ENCODE data around the gene TAC4. TPM values are rescaled to one million over a fixed set of nuclear protein-coding genes. Genes with fewer than 3 reads are reported as not detected.

Gene TAC4
- total RNA-seq, 1 donor from 2014 or later: not detected

DNA sequence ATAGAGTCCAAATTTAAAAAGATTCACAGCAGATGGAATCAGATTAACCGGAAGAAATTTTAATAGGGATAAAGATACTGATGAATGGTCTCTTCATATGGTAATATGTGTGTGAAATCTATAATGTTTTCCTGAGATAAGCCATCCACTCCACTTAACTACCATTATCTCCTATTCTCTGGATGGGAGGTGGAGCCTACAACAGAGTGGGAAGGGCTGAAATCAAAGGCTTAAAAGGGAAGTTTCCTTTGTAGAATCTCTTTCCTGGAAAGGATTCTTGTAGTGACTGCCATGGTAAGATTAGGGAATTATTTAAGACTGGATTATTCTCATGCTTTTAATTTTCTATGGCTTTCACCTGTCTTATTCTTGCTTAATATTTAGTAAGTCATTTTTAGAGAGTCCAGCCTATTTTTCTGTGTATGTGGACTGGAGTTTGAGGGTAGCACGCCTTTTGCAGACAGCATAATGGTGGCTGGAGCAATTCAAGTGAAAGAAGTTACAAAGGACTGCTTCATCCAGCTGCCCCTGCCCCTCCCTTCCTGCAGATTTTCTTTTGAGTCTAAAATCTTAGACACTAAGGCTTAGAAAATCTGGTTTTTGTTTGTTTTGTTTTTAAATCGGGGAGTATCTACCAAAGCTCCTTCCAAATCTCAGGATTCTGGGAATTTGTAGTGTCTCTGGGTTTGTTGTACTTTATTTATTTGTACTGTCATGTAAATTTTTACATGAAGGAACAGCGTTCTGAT, 32.9 kb downstream of the TAC4 start:
- TF ChIP-seq EZH2 (IDR thresholded peaks at IDR 0.05; ENCODE audit: insufficient read depth, low read length): no peak
- TF ChIP-seq, protein P1, sequence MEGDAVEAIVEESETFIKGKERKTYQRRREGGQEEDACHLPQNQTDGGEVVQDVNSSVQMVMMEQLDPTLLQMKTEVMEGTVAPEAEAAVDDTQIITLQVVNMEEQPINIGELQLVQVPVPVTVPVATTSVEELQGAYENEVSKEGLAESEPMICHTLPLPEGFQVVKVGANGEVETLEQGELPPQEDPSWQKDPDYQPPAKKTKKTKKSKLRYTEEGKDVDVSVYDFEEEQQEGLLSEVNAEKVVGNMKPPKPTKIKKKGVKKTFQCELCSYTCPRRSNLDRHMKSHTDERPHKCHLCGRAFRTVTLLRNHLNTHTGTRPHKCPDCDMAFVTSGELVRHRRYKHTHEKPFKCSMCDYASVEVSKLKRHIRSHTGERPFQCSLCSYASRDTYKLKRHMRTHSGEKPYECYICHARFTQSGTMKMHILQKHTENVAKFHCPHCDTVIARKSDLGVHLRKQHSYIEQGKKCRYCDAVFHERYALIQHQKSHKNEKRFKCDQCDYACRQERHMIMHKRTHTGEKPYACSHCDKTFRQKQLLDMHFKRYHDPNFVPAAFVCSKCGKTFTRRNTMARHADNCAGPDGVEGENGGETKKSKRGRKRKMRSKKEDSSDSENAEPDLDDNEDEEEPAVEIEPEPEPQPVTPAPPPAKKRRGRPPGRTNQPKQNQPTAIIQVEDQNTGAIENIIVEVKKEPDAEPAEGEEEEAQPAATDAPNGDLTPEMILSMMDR (IDR thresholded peaks at IDR 0.05; ENCODE audit: insufficient read depth, low read depth, low read length): no peak
- Histone ChIP-seq H3K9ac (ENCODE audit: low read length) (peak overlapping the region; percentile 34), H3K36me3 (ENCODE audit: insufficient read depth, low read length) (peaks cover 42% of the 10 kb centered on the region), H3K4me2 (ENCODE audit: low read length) (peak overlapping the region; percentile 60), H3K27me3 (ENCODE audit: insufficient read depth, low read length) (no peaks in the 10 kb centered on the region), H3K79me2 (ENCODE audit: insufficient read depth, low read length) (peaks cover 14% of the 10 kb centered on the region), H3K4me3 (ENCODE audit: insufficient read depth, low read depth, low read length) (no peak overlapping the region), H3K27ac (ENCODE audit: low read depth, low read length) (no peak overlapping the region), H3K9me3 (ENCODE audit: insufficient read depth, low read depth, low read length) (no peaks in the 10 kb centered on the region), H3K4me1 (ENCODE audit: insufficient read depth, low read length) (peaks cover 15% of the 10 kb centered on the region), H2AFZ (ENCODE audit: low read depth, low read length) (no peak overlapping the region), H4K20me1 (ENCODE audit: insufficient read depth, low read length) (peaks cover 4% of the 10 kb centered on the region)
- FAIRE-seq: no peak
- peaks cover 20% of the 10 kb centered on the region for H3K4me1 Mint-ChIP-seq (ENCODE audit: low read depth, unreplicated experiment)
- H3K36me3 Mint-ChIP-seq (ENCODE audit: low read depth, unreplicated experiment): peaks cover 8% of the 10 kb centered on the region
- peak overlapping the region; percentile 76 for H3K4me3 Mint-ChIP-seq (ENCODE audit: unreplicated experiment)
- no peaks in the 10 kb centered on the region for H3K9me3 Mint-ChIP-seq (ENCODE audit: unreplicated experiment)
- no peaks in the 10 kb centered on the region for H3K27me3 Mint-ChIP-seq (ENCODE audit: low read depth, unreplicated experiment)
- no peak for DNase-seq (ENCODE audit: low read depth)
- peak overlapping the region; percentile 87 for H3K27ac Mint-ChIP-seq (ENCODE audit: unreplicated experiment)

DNA sequence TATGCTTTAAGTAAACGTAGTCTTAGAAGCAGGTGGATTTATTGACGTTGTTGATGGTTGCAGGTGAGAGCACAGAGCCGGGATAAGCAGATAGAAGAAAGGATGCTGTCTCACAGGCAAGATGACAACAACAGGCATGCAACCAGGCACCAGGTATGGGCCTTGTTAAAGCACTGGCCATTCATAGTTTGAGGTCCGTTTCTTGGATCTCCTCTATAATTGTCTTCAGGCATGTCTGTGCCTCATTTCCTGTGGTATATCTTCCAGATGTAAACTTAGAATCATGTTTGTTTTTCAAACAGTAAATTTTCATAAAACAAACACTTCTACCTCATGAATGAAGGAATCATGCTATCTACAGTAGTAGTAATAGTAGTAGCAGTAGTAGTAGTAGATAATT, 38.8 kb downstream of the TAC4 start:
- peaks cover 21% of the 10 kb centered on the region for H4K20me1 ChIP-seq (ENCODE audit: insufficient read depth, low read length)
- no peak overlapping the region for H3K4me3 ChIP-seq (ENCODE audit: insufficient read depth, low read depth, low read length)
- no peak for DNase-seq (ENCODE audit: low read depth)
- no peak overlapping the region for H3K27ac Mint-ChIP-seq (ENCODE audit: unreplicated experiment)
- peaks cover 40% of the 10 kb centered on the region for H3K36me3 ChIP-seq (ENCODE audit: insufficient read depth, low read length)
- no peak overlapping the region for H3K4me2 ChIP-seq (ENCODE audit: low read length)
- H3K9me3 Mint-ChIP-seq (ENCODE audit: unreplicated experiment): no peaks in the 10 kb centered on the region
- H3K9ac ChIP-seq (ENCODE audit: low read length): no peak overlapping the region
- H2AFZ ChIP-seq (ENCODE audit: low read depth, low read length): no peak overlapping the region
- no peaks in the 10 kb centered on the region for H3K4me1 ChIP-seq (ENCODE audit: insufficient read depth, low read length)
- H3K9me3 ChIP-seq (ENCODE audit: insufficient read depth, low read depth, low read length): no peaks in the 10 kb centered on the region
- H3K4me3 Mint-ChIP-seq (ENCODE audit: unreplicated experiment): no peak overlapping the region
- no peaks in the 10 kb centered on the region for H3K27me3 Mint-ChIP-seq (ENCODE audit: low read depth, unreplicated experiment)
- no peak overlapping the region for H3K27ac ChIP-seq (ENCODE audit: low read depth, low read length)
- peaks cover 19% of the 10 kb centered on the region for H3K36me3 Mint-ChIP-seq (ENCODE audit: low read depth, unreplicated experiment)
- TF ChIP-seq, protein P1 (IDR thresholded peaks at IDR 0.05; ENCODE audit: insufficient read depth, low read depth, low read length): no peak
- TF ChIP-seq EZH2 (IDR thresholded peaks at IDR 0.05; ENCODE audit: insufficient read depth, low read length): no peak
- peaks cover 38% of the 10 kb centered on the region for H3K79me2 ChIP-seq (ENCODE audit: insufficient read depth, low read length)
- H3K4me1 Mint-ChIP-seq (ENCODE audit: low read depth, unreplicated experiment): peaks cover 2% of the 10 kb centered on the region
- no peak for FAIRE-seq
- H3K27me3 ChIP-seq (ENCODE audit: insufficient read depth, low read length): no peaks in the 10 kb centered on the region

DNA sequence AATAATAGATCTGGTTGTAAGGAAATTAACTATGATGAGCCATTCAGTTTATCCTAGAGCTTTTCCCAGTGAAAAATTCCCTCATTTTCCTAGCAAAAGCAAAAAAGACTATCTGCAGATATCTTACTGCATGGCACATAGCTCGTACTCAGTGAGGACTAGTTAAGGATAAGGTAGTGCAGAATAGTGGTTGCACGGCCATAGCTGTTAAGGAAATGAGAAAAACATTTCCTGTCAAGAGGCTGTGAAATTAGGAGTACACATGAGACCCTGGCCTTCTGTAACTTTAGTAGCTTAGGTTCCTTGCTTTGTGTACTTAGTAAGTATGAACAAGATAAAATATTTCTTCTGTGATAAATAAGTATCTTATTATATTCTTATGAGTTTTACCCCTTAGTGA, 49.1 kb downstream of the TAC4 start:
- Mint-ChIP-seq H3K27ac (ENCODE audit: unreplicated experiment) (no peak overlapping the region), H3K4me1 (ENCODE audit: low read depth, unreplicated experiment) (peaks cover 10% of the 10 kb centered on the region), H3K9me3 (ENCODE audit: unreplicated experiment) (no peaks in the 10 kb centered on the region), H3K27me3 (ENCODE audit: low read depth, unreplicated experiment) (no peaks in the 10 kb centered on the region), H3K36me3 (ENCODE audit: low read depth, unreplicated experiment) (peaks cover 22% of the 10 kb centered on the region), H3K4me3 (ENCODE audit: unreplicated experiment) (no peak overlapping the region)
- Histone ChIP-seq H3K4me3 (ENCODE audit: insufficient read depth, low read depth, low read length) (no peak overlapping the region), H3K4me2 (ENCODE audit: low read length) (no peak overlapping the region), H3K27ac (ENCODE audit: low read depth, low read length) (no peak overlapping the region), H3K9ac (ENCODE audit: low read length) (no peak overlapping the region), H3K9me3 (ENCODE audit: insufficient read depth, low read depth, low read length) (no peaks in the 10 kb centered on the region), H3K79me2 (ENCODE audit: insufficient read depth, low read length) (peaks cover 79% of the 10 kb centered on the region), H3K36me3 (ENCODE audit: insufficient read depth, low read length) (peaks cover 43% of the 10 kb centered on the region), H4K20me1 (ENCODE audit: insufficient read depth, low read length) (peaks cover 37% of the 10 kb centered on the region), H3K27me3 (ENCODE audit: insufficient read depth, low read length) (no peaks in the 10 kb centered on the region), H3K4me1 (ENCODE audit: insufficient read depth, low read length) (no peaks in the 10 kb centered on the region), H2AFZ (ENCODE audit: low read depth, low read length) (no peak overlapping the region)
- FAIRE-seq (no peak), DNase-seq (ENCODE audit: low read depth) (no peak)
- TF ChIP-seq, protein P1 (IDR thresholded peaks at IDR 0.05; ENCODE audit: insufficient read depth, low read depth, low read length): no peak
- TF ChIP-seq EZH2 (IDR thresholded peaks at IDR 0.05; ENCODE audit: insufficient read depth, low read length): no peak
